Measurements from ENCODE around the gene CLHC1.
"Not testable (repeated sequence)": the region's sequence is repeated elsewhere in the genome, so short reads cannot be mapped to it uniquely, and the experiment has no call there.

CLHC1 gene

GRCh38 chr2:55232863-55233657 is 967 bp upstream of the CLHC1 start:
- DNase-seq (ENCODE audit: low read depth), result no peak

- DNase-seq (ENCODE audit: low read depth), result no peak
Observed at GRCh38 chr2:55231546-55232083, 478 bp downstream of the CLHC1 start.

- DNase-seq (ENCODE audit: low read depth), result no peak
Observed at GRCh38 chr2:55230551-55230950, 1.5 kb downstream of the CLHC1 start.

GRCh38 chr2:55229221-55229620 is 2.9 kb downstream of the CLHC1 start:
- DNase-seq (ENCODE audit: low read depth), result no peak

- no peak for DNase-seq (ENCODE audit: low read depth)
Observed at GRCh38 chr2:55228226-55228563, 3.9 kb downstream of the CLHC1 start.

- not testable (repeated sequence) for DNase-seq (ENCODE audit: low read depth)
Observed at GRCh38 chr2:55227437-55228225, 4.5 kb downstream of the CLHC1 start.

GRCh38 chr2:55225481-55226020 is 6.5 kb downstream of the CLHC1 start:
- DNase-seq (ENCODE audit: low read depth), result no peak

- no peak for DNase-seq (ENCODE audit: low read depth)
Observed at GRCh38 chr2:55224761-55225261, 7.3 kb downstream of the CLHC1 start.

- DNase-seq (ENCODE audit: low read depth), result no peak
Observed at GRCh38 chr2:55223958-55224760, 7.9 kb downstream of the CLHC1 start.

GRCh38 chr2:55213822-55214221 is 18.3 kb downstream of the CLHC1 start:
- no peak for DNase-seq (ENCODE audit: low read depth)

- no peak for DNase-seq (ENCODE audit: low read depth)
Observed at GRCh38 chr2:55204950-55205349, 27.1 kb downstream of the CLHC1 start.

- no peak for DNase-seq (ENCODE audit: low read depth)
Observed at GRCh38 chr2:55204536-55204935, 27.6 kb downstream of the CLHC1 start.

GRCh38 chr2:55200416-55200815 is 31.7 kb downstream of the CLHC1 start:
- DNase-seq (ENCODE audit: low read depth), result no peak

- no peak for DNase-seq (ENCODE audit: low read depth)
Observed at GRCh38 chr2:55196526-55196925, 35.6 kb downstream of the CLHC1 start.

GRCh38 chr2:55191888-55192287 is 40.2 kb downstream of the CLHC1 start:
- DNase-seq (ENCODE audit: low read depth), result not testable (repeated sequence)

- not testable (repeated sequence) for DNase-seq (ENCODE audit: low read depth)
Observed at GRCh38 chr2:55186837-55187236, 45.3 kb downstream of the CLHC1 start.

GRCh38 chr2:55180374-55180773 is 51.7 kb downstream of the CLHC1 start:
- no peak for DNase-seq (ENCODE audit: low read depth)

GRCh38 chr2:55176094-55176415 is 56.0 kb downstream of the CLHC1 start:
- no peak for DNase-seq (ENCODE audit: low read depth)

GRCh38 chr2:55175254-55176093 is 56.6 kb downstream of the CLHC1 start:
- DNase-seq (ENCODE audit: low read depth), result no peak

GRCh38 chr2:55173438-55174054 is 58.5 kb downstream of the CLHC1 start:
- no peak for DNase-seq (ENCODE audit: low read depth)

- no peak for DNase-seq (ENCODE audit: low read depth)
Observed at GRCh38 chr2:55169915-55170314, 62.2 kb downstream of the CLHC1 start.

Measured in CMK (cell line).